Left renal cortex interstitium (tissue), 4 donors: ENCODE results near the gene TAX1BP3. TPM values are rescaled to one million over a fixed set of nuclear protein-coding genes. Genes with fewer than 3 reads are reported as not detected.

Experiments used
- DNase-seq, 4 donors: peaks; one replicate each; pipeline ENCODE4 v3.0.0-alpha.2; 2013; ENCODE audit warnings: low read depth in 4 of 4, low spot score in 2 of 4, missing footprints in 1 of 4
- polyA plus RNA-seq, 4 donors: library from polyadenylated mRNA; unstranded; fragments of 120-200 nt; gene quantifications; one replicate each; pipeline ENCODE4 v1.2.1, GENCODE V29; 2013; ENCODE audit not compliant: insufficient read length in 4 of 4

TAX1BP3 gene
- polyA plus RNA-seq, 4 donors, result 85.1 to 132 (median 104) TPM

- DNase-seq, result peak in 2 of 4 donors; percentile 13 to 17
These were observed 32.8 kb downstream of the TAX1BP3 start for GRCh38 chr17:3635474-3636153.

DNA sequence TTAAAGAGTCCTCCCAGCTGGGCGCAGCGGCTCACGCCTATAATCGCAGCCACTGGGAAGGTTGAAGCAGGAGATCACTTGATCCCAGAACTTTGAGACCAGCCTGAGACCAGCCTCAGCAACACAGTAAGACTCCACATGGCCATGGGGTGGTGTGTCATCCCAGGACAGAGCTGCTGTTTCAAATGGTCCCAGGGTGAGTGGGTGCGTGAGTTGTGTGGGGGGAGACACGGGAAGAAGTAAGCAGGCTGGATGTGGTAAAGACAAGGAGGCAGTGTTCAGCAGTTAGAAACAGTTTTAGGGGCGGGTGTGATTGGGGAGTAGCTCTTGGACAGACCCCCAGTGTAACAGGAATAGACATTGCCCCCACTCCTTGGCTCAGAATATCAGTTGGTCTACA is 36.1 kb downstream of the TAX1BP3 start:
- no peak for DNase-seq

DNA sequence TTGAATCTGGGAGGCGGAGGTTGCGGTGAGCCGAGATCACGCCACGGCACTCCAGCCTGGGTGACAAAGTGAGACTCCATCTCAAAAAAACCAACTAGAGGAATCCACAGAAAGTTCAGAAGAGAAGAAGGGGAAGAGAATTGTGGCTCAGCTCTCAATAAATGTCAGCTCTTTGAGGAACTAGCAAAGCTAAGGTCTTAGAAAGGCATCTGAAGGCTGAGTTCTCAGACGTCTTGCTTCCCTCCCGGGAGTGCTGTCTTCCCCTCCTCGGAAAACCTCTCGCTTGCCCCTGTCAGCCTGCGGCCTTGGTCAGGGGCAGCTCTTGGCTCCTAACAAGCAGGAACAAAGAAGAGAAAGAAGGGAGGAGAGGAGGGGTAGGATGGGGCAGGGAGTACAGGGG is 37.6 kb downstream of the TAX1BP3 start:
- DNase-seq, result no peak

DNA sequence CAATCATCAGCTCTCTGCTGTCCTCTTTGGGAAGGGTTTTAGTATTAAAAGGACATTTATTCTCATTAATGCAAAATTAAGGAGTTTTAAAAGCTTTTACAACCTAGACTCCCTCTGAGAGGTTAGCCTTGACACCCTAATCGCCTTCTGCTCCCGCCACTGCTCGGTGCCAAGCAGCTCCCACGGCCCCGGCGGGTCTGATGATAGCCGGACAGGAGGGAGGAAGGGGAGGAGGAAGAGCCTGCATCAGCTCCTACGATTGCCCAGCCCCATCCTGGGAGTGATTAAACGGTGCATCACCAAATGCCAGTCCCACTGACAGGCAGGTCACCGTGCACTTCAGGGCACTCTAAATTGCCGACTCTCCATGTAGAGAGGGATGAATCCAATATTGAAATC is 40.6 kb downstream of the TAX1BP3 start:
- DNase-seq, result no peak

- DNase-seq, result no peak
These were observed 41.3 kb downstream of the TAX1BP3 start for GRCh38 chr17:3626831-3627768.

DNA sequence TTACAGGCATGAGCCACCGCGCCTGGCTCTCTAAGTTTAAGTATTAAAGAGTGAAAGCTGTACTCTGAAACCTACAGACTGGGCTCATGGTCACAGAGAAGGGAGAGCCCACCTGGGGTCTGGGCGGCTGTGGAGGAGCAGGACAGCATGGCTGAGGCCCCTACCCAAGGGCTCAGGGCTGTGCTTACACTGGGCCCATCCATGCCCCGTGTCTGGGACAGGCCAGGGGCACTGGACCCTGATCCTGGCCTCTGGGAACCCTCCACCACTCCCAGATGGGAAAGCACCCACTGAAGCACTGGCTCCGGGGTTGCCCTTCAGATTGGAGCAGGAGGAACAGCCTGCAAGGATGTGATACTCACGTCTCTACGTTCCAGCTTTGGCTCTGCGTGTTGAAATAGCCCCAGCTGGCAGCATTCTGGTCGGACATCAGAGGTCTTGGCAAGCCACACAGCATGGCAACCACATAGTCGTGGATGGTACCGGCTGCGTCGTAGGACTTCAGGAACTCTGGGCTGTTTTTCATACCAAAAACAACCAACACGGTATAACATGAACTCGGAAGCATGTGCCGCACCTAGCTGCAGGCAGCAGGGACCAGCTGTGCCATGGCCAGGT is 45.3 kb downstream of the TAX1BP3 start:
- no peak for DNase-seq

DNA sequence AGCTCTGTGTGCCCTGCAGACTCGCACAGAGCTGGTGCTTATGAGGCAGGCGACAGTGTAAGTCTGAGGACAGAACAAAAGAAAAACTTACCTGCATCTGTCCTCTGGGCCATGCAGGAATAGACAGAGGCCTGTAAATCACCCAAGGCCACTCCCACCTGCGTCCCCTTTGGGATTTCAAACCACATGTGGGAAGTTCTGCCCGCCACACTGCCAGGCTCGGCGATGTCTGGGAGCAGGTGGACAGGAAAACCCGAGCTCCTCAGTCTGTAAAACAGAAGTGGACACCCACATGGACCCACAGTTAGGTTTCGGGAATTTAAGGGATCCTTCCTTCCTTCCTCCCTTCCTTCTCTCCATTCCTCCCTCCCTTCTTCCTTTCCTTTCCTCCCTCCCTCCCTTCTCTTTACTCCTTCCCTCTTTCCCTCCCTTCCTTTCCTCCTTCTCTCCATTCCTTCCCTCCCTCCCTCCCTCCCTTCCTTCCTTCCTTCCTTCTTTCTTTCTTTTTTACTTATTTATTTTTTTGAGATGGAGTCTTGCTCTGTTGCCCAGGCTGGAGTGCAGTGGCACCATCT is 47.1 kb downstream of the TAX1BP3 start:
- no peak for DNase-seq

DNA sequence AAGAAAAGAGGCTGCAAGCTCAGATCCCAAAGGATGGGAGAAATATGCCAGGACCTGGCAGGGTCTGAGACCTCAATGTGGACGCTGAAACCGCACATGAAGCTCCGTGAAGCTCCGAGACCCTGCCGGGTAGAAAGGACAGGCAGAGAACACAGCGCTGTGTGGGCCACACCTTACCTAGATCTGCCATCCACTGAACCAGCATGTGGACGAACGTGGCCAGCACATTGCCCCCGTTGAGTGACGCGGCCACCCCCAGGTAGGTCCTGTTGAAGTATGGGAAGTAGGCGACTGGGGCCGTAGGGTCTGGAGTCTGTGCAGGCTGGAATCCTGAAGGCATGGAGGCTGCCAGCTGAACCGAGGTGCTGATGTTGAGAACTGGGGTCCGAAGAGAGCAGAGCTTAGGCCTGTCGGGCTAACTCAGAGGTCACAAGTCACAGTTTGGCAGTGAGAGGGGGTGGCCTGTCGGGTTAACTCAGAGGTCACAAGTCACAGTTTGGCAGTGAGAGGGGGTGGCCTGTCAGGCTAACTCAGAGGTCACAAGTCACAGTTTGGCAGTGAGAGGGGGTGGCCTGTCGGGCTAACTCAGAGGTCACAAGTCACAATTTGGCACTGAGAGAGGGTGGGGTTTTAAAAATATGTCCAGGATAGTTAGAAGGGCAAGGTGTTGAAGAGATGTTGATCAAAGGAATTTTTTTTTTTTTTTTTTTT is 53.1 kb downstream of the TAX1BP3 start:
- no peak for DNase-seq

DNA sequence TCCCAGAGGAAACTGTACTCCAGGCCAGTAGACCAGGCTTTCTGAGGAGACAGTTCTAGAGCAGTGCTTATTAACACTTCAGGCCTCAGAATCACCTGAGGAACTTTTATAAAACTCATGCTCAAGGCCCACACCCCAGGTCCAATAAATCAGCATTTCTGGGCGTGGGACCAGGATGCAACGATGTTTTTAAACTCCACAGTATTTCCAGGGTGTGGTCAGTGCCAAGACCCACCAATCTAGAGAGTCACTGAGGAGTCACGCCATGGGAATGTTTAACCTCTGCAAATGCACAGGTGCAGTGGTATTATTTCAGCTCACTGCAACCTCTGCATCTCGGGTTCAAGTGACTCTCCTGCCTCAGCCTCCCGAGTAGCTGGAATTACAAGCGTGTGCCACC is 55.3 kb downstream of the TAX1BP3 start:
- no peak for DNase-seq

Other genes with a start within 250 kb of the TAX1BP3 start
- not detected for gene OR1E2, start 234.7 kb downstream of the TAX1BP3 start, polyA plus RNA-seq
- gene SPATA22, start 196.8 kb downstream of the TAX1BP3 start, polyA plus RNA-seq, result 1 to 10 TPM in 2 of 4 donors, not detected in 2; 1.4 to 2.4 TPM
- 10 to 100 TPM; 20.4 to 32.9 (median 30.2) TPM for gene ASPA, start 192.6 kb downstream of the TAX1BP3 start, polyA plus RNA-seq
- 1 to 10 TPM in 3 of 4 donors, under 1 TPM in 1; 0.64 to 1.7 (median 1.3) TPM for gene TRPV3, start 110.8 kb downstream of the TAX1BP3 start, polyA plus RNA-seq
- gene TRPV1, start 59.2 kb downstream of the TAX1BP3 start, polyA plus RNA-seq, result 10 to 100 TPM in 2 of 4 donors, 1 to 10 TPM in 2; 6.0 to 12.9 (median 9.7) TPM
- gene SHPK, start 32.3 kb downstream of the TAX1BP3 start, polyA plus RNA-seq, result 10 to 100 TPM; 12.6 to 19.1 (median 18.2) TPM
- gene CTNS, start 31.8 kb downstream of the TAX1BP3 start, polyA plus RNA-seq, result 10 to 100 TPM; 19.9 to 24.8 (median 21.9) TPM
- gene EMC6, start 234 bp upstream of the TAX1BP3 start, polyA plus RNA-seq, result 10 to 100 TPM; 24.3 to 42.5 (median 33.2) TPM
- gene P2RX5, start 27.6 kb upstream of the TAX1BP3 start, polyA plus RNA-seq, result 1 to 10 TPM in 3 of 4 donors, under 1 TPM in 1; 0.76 to 1.8 (median 1.6) TPM
- gene HASPIN, start 55.3 kb upstream of the TAX1BP3 start, polyA plus RNA-seq, result 1 to 10 TPM; 2.8 to 3.7 (median 3.1) TPM
- gene ITGAE, start 132.6 kb upstream of the TAX1BP3 start, polyA plus RNA-seq, result 10 to 100 TPM; 38.7 to 43.1 (median 40.4) TPM
- gene NCBP3, start 177.7 kb upstream of the TAX1BP3 start, polyA plus RNA-seq, result 100 to 1,000 TPM in 2 of 4 donors, 10 to 100 TPM in 2; 61.1 to 134 (median 88.8) TPM
- gene CAMKK1, start 224.5 kb upstream of the TAX1BP3 start, polyA plus RNA-seq, result 1 to 10 TPM; 4.6 to 5.7 (median 4.8) TPM
- gene P2RX1, start 247.9 kb upstream of the TAX1BP3 start, polyA plus RNA-seq, result 1 to 10 TPM in 3 of 4 donors, under 1 TPM in 1; 0.65 to 1.9 (median 1.3) TPM